Kidney (tissue), 14 donors: ENCODE results near the gene PPARGC1A. TPM values are rescaled to one million over a fixed set of nuclear protein-coding genes. Genes with fewer than 3 reads are reported as not detected.

Experiments used
- DNase-seq, 5 donors: peaks; one replicate each; pipeline ENCODE4 v3.0.0-alpha.2; 2013 to 2020
- FAIRE-seq: peaks from 2 replicates; lab custom pipeline; 2012; peaks lifted over from hg19 to GRCh38; lab: Jason Lieb, UNC
- H3K27ac ChIP-seq, 2 donors: one replicate each; pipeline ENCODE4 v1.7.0; 2013; ENCODE audit warnings: low read depth in 2 of 2, low read length in 2 of 2, inconsistent platforms in 1 of 2
- H3K27me3 ChIP-seq: one replicate; pipeline ENCODE4 v1.7.1; 2013; ENCODE audit warnings: low read length, inconsistent platforms; ENCODE audit not compliant: control insufficient read depth, insufficient read depth
- H3K36me3 ChIP-seq, 3 donors: one replicate each; pipeline versions ENCODE4 v1.7.0 to v1.7.1; 2013; ENCODE audit warnings: low read length in 3 of 3, control low read depth in 1 of 3, inconsistent platforms in 1 of 3; ENCODE audit not compliant: insufficient read depth in 3 of 3, control insufficient read depth in 2 of 3
- H3K4me1 ChIP-seq, 3 donors: one replicate each; pipeline versions ENCODE4 v1.7.0 to v1.7.1; 2013; ENCODE audit warnings: low read length in 3 of 3, inconsistent platforms in 1 of 3, low read depth in 1 of 3; ENCODE audit not compliant: control insufficient read depth in 2 of 3, insufficient read depth in 2 of 3
- H3K4me3 ChIP-seq, 3 donors: one replicate each; pipeline versions ENCODE4 v1.7.0 to v1.8.1; 2013; ENCODE audit warnings: low read length in 3 of 3, control low read depth in 1 of 3, inconsistent platforms in 1 of 3
- H3K9ac ChIP-seq, 3 donors: one replicate each; pipeline versions ENCODE4 v1.7.0 to v1.7.1; 2013; ENCODE audit warnings: low read length in 3 of 3, control low read depth in 1 of 3, inconsistent platforms in 1 of 3
- H3K9me3 ChIP-seq, 3 donors: one replicate each; pipeline versions ENCODE4 v1.7.0 to v1.7.1; 2013; ENCODE audit warnings: low read length in 3 of 3, control low read depth in 1 of 3, inconsistent platforms in 1 of 3; ENCODE audit not compliant: control insufficient read depth in 2 of 3, insufficient read depth in 1 of 3
- intact Hi-C: fragments of 100-400 bp; cut with DNase I; formaldehyde crosslinking; loops from one replicate; pipeline ENCODE4 v1.11.1; 2022
- polyA plus RNA-seq: library from polyadenylated mRNA; stranded (reverse); fragments of 350-450 nt; fragmentation: Illumina TruSeq; extraction: RNeasy Lipid Tissue Mini Kit (QIAGEN cat#74804); gene quantifications from one replicate; pipeline ENCODE4 v1.2.3, GENCODE V29; 2014; ENCODE audit warnings: low read depth, low replicate concordance; ENCODE audit not compliant: insufficient read depth
- total RNA-seq: library from RNA; stranded (reverse); fragmentation: NEBNext Ultra II Directional; extraction: Animal tissue kit (Norgen Biotek cat#: 25700); gene quantifications from one replicate; pipeline ENCODE4 v1.2.1, GENCODE V29; 2021
- TF ChIP-seq, protein P1 (sequence below): IDR thresholded peaks from 3 replicates; pipeline ENCODE4 v1.5.1; 2012; ENCODE audit warnings: mild to moderate bottlenecking, moderate library complexity, borderline replicate concordance; ENCODE audit not compliant: insufficient read depth; ENCODE audit errors: extremely low read depth
- donor health status: control.
- donor health status: control.
- donor health status: control.
- donor health status: control.
- donor health status: control.
- donor health status: DM: yes; HTN: yes; CAD: no.
- donor health status: Normal renal cell carcinoma (clear cell type).

The PPARGC1A gene
- total and polyA plus RNA-seq, 2 donors from 2014 or later = 22.8 to 80.8 TPM

DNA sequence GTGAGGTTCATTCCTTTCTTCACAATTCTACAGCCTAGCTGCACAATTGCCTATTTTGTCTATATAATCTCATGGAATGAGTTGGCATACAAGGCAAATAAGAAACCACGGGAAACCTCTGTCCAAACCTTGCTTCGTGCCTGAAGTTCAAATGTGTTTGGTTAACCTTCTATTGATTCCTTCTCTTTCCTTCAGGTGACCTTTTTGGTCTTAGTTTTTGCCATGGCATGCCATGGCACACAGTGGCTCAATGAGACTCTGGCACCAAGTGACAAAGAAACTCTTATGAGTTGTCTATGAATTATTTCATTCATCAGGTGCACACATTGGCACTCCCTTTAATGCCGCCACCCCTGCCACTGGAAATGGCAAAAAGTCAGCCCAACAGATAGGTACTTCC, 101.8 kb downstream of the PPARGC1A start:
- Histone ChIP-seq H3K27ac (peak overlapping the region; percentile 63 to 80), H3K9ac (no peak overlapping the region), H3K9me3 (no peaks in the 10 kb centered on the region), H3K4me3 (no peak overlapping the region), H3K36me3 (peaks cover 0 to 7% (median 3%) of the 10 kb centered on the region in 3 donors), H3K27me3 (no peaks in the 10 kb centered on the region), H3K4me1 (peaks cover 0 to 12% (median 0%) of the 10 kb centered on the region in 3 donors)
- TF ChIP-seq, protein P1, sequence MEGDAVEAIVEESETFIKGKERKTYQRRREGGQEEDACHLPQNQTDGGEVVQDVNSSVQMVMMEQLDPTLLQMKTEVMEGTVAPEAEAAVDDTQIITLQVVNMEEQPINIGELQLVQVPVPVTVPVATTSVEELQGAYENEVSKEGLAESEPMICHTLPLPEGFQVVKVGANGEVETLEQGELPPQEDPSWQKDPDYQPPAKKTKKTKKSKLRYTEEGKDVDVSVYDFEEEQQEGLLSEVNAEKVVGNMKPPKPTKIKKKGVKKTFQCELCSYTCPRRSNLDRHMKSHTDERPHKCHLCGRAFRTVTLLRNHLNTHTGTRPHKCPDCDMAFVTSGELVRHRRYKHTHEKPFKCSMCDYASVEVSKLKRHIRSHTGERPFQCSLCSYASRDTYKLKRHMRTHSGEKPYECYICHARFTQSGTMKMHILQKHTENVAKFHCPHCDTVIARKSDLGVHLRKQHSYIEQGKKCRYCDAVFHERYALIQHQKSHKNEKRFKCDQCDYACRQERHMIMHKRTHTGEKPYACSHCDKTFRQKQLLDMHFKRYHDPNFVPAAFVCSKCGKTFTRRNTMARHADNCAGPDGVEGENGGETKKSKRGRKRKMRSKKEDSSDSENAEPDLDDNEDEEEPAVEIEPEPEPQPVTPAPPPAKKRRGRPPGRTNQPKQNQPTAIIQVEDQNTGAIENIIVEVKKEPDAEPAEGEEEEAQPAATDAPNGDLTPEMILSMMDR = no peak
- FAIRE-seq = no peak
- intact Hi-C loops = no loop called here
- no peak for DNase-seq

DNA sequence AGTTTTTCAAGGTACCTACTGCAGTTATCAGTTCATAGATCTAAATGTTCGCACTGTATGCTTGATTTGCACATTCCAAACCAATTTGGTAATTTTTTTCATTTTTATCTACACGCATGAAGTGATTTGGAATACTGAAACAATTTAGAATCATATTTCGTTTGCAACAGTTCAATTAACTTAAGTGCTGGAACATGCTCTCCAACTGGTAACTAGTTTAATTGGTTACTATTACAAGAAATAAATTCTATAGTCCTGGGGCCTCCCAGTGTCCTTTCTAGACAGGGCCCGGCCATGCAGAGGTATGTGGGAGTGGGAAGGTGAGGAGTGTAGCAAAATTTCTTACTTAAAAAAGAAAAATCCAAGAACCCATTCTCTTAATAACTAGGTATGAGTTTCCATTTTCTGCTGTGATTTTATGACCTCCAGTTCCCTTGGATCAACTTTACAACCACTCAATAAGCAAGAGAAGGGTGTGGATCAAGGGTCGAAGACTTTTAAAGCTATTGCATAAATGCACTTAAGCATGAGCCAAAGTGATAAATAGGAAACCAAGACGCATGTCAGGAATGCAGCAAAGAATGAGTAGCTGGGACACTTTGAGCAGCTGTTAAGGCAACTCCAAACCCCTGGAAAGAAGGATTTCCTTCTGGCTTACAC, 106.9 kb downstream of the PPARGC1A start:
- no peak for FAIRE-seq
- Histone ChIP-seq H3K4me3 (no peak overlapping the region), H3K27me3 (no peaks in the 10 kb centered on the region), H3K27ac (peak overlapping the region in 1 of 2 donors; percentile 13), H3K36me3 (no peaks in the 10 kb centered on the region), H3K4me1 (peaks cover 0 to 16% (median 5%) of the 10 kb centered on the region in 3 donors), H3K9me3 (no peaks in the 10 kb centered on the region), H3K9ac (no peak overlapping the region)
- peak in 2 of 5 donors; percentile 54 to 55 for DNase-seq
- TF ChIP-seq, protein P1 = no peak
- intact Hi-C loops = no loop called here

DNA sequence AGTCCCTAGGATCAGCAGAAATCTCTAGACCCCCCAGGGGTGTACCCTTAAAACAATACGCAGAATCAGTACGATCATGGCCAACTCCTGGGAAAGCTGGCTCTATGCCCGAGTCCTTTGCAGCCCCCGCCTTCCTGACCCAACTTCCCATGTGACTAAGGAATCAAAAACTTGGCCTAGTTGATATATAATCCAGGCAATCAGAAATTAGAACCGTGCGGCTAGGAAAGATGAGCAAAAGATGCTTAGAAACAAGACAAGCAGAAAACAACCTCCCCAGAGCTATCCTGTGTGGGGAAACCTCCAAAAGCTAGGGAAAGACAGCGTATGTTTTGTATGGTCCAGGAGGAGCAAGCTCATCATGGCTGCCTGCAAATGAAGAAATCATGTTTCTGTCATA, 110.0 kb downstream of the PPARGC1A start:
- Histone ChIP-seq H3K27ac (peak overlapping the region; percentile 5 to 15), H3K4me3 (no peak overlapping the region), H3K9ac (no peak overlapping the region), H3K9me3 (no peaks in the 10 kb centered on the region), H3K36me3 (no peaks in the 10 kb centered on the region), H3K27me3 (no peaks in the 10 kb centered on the region), H3K4me1 (peaks cover 0 to 16% (median 5%) of the 10 kb centered on the region in 3 donors)
- FAIRE-seq (no peak), DNase-seq (no peak)
- intact Hi-C loops = no loop called here
- TF ChIP-seq, protein P1 = no peak
